ENCODE results near the gene EVA1C. TPM values are rescaled to one million over a fixed set of nuclear protein-coding genes. Genes with fewer than 3 reads are reported as not detected.
A peak's percentile ranks its signal among the peaks of the same experiment; 100 is the strongest.
"Not testable (repeated sequence)": the region's sequence is repeated elsewhere in the genome, so short reads cannot be mapped to it uniquely, and the experiment has no call there.

Gene EVA1C
- total and polyA plus RNA-seq, 3 experiments from 2014 or later = 13.4 to 25.8 (median 16.2) TPM

GRCh38 chr21:32560896-32561295, 148.4 kb downstream of the EVA1C start:
- Histone ChIP-seq H3K36me3 (ENCODE audit: insufficient read depth, low read length) (no peaks in the 10 kb centered on the region), H3K27me3 (ENCODE audit: insufficient read depth, low read length, poor library complexity, severe bottlenecking) (no peaks in the 10 kb centered on the region), H3K4me3 (ENCODE audit: low read length) (no peak overlapping the region), H3K27ac (ENCODE audit: low read depth, low read length) (no peak overlapping the region), H3K4me1 (ENCODE audit: insufficient read depth, low read length) (no peaks in the 10 kb centered on the region), H3K9me3 (ENCODE audit: low read length) (no peaks in the 10 kb centered on the region)
- no peak for DNase-seq
- POLR2A ChIA-PET = no interaction called here
- peaks cover 6 to 27% (median 7%) of the 10 kb centered on the region in 3 donors for H3K4me1 Mint-ChIP-seq
- no peak overlapping the region for H3K4me3 Mint-ChIP-seq
- H3K27me3 Mint-ChIP-seq = peaks cover 0 to 3% of the 10 kb centered on the region in 2 donors
- H3K36me3 Mint-ChIP-seq = peaks cover 7 to 16% (median 9%) of the 10 kb centered on the region in 3 donors
- peak overlapping the region in 2 of 8 donors; percentile 36 to 72 for H3K27ac Mint-ChIP-seq
- CTCF ChIA-PET = interaction anchor here (2.2 kb wide), 1 partner anchor 8 kb away, joined by 10 read pairs; no protein-coding TSS in a partner anchor
- peaks cover 0 to 12% (median 11%) of the 10 kb centered on the region in 5 donors for H3K9me3 Mint-ChIP-seq

GRCh38 chr21:32561476-32561875, 149.0 kb downstream of the EVA1C start:
- H3K36me3 ChIP-seq (ENCODE audit: insufficient read depth, low read length); POLR2A ChIA-PET; H3K27me3 Mint-ChIP-seq; H3K4me3 Mint-ChIP-seq; H3K9me3 ChIP-seq (ENCODE audit: low read length); H3K27me3 ChIP-seq (ENCODE audit: insufficient read depth, low read length, poor library complexity, severe bottlenecking); DNase-seq; H3K27ac ChIP-seq (ENCODE audit: low read depth, low read length); H3K4me1 ChIP-seq (ENCODE audit: insufficient read depth, low read length); H3K4me3 ChIP-seq (ENCODE audit: low read length): not testable (repeated sequence)
- peaks cover 9 to 21% (median 12%) of the 10 kb centered on the region in 3 donors for H3K36me3 Mint-ChIP-seq
- peaks cover 6 to 22% (median 7%) of the 10 kb centered on the region in 3 donors for H3K4me1 Mint-ChIP-seq
- H3K9me3 Mint-ChIP-seq = peaks cover 0 to 12% (median 11%) of the 10 kb centered on the region in 5 donors
- peak overlapping the region in 2 of 8 donors; percentile 35 to 86 for H3K27ac Mint-ChIP-seq
- CTCF ChIA-PET = interaction anchor here (1.0 to 2.2 kb wide), 2 partner anchors 8 to 40 kb away, joined by 3 to 10 read pairs; no protein-coding TSS in a partner anchor

GRCh38 chr21:32562426-32562825, 149.9 kb downstream of the EVA1C start:
- Mint-ChIP-seq H3K27ac (peak overlapping the region in 1 of 8 donors; percentile 11), H3K4me3 (no peak overlapping the region), H3K36me3 (peaks cover 12 to 26% (median 19%) of the 10 kb centered on the region in 3 donors), H3K9me3 (peaks cover 0 to 12% (median 11%) of the 10 kb centered on the region in 5 donors), H3K4me1 (peaks cover 7 to 20% (median 10%) of the 10 kb centered on the region in 3 donors), H3K27me3 (peaks cover 0 to 3% of the 10 kb centered on the region in 2 donors)
- no peak overlapping the region for H3K27ac ChIP-seq (ENCODE audit: low read depth, low read length)
- peak in 1 of 5 donors; percentile 21 for DNase-seq
- POLR2A ChIA-PET = no interaction called here
- H3K4me3 ChIP-seq (ENCODE audit: low read length) = no peak overlapping the region
- H3K27me3 ChIP-seq (ENCODE audit: insufficient read depth, low read length, poor library complexity, severe bottlenecking) = no peaks in the 10 kb centered on the region
- no peaks in the 10 kb centered on the region for H3K4me1 ChIP-seq (ENCODE audit: insufficient read depth, low read length)
- CTCF ChIA-PET = interaction anchor here (1.0 kb wide), 1 partner anchor 39 kb away, joined by 3 read pairs; no protein-coding TSS in a partner anchor
- no peaks in the 10 kb centered on the region for H3K9me3 ChIP-seq (ENCODE audit: low read length)
- no peaks in the 10 kb centered on the region for H3K36me3 ChIP-seq (ENCODE audit: insufficient read depth, low read length)

- H3K4me3 Mint-ChIP-seq = no peak overlapping the region
- H3K27me3 Mint-ChIP-seq = peaks cover 0 to 3% of the 10 kb centered on the region in 2 donors
- Histone ChIP-seq H3K27me3 (ENCODE audit: insufficient read depth, low read length, poor library complexity, severe bottlenecking) (no peaks in the 10 kb centered on the region), H3K4me3 (ENCODE audit: low read length) (no peak overlapping the region), H3K4me1 (ENCODE audit: insufficient read depth, low read length) (no peaks in the 10 kb centered on the region), H3K27ac (ENCODE audit: low read depth, low read length) (no peak overlapping the region), H3K9me3 (ENCODE audit: low read length) (no peaks in the 10 kb centered on the region), H3K36me3 (ENCODE audit: insufficient read depth, low read length) (no peaks in the 10 kb centered on the region)
- no peak for DNase-seq
- H3K9me3 Mint-ChIP-seq = peaks cover 0 to 12% (median 11%) of the 10 kb centered on the region in 5 donors
- peaks cover 12 to 26% (median 21%) of the 10 kb centered on the region in 3 donors for H3K36me3 Mint-ChIP-seq
- ChIA-PET POLR2A (no interaction called here), CTCF (no interaction called here)
- peaks cover 6 to 21% (median 7%) of the 10 kb centered on the region in 3 donors for H3K4me1 Mint-ChIP-seq
- peak overlapping the region in 4 of 8 donors; percentile 50 to 96 (median 60) for H3K27ac Mint-ChIP-seq
Measured at GRCh38 chr21:32562915-32563314, 150.4 kb downstream of the EVA1C start.

Other genes starting within 250 kb of the EVA1C start
- 10 to 100 TPM; 27.6 to 29.7 TPM for gene MIS18A, start 133.7 kb upstream of the EVA1C start, total RNA-seq
- 10.7 TPM for gene MIS18A, start 133.7 kb upstream of the EVA1C start, polyA plus RNA-seq
- gene MRAP, start 113.9 kb upstream of the EVA1C start, total RNA-seq = not detected
- not detected for gene MRAP, start 113.9 kb upstream of the EVA1C start, polyA plus RNA-seq
- 10 to 100 TPM; 38.9 to 39.8 TPM for gene URB1, start 19.7 kb upstream of the EVA1C start, total RNA-seq
- 3.9 TPM for gene URB1, start 19.7 kb upstream of the EVA1C start, polyA plus RNA-seq
- not detected for gene TCP10L, start 172.8 kb downstream of the EVA1C start, total RNA-seq
- gene TCP10L, start 172.8 kb downstream of the EVA1C start, polyA plus RNA-seq = 0.43 TPM
- 10 to 100 TPM; 49.4 to 51.9 TPM for gene CFAP298, start 199.7 kb downstream of the EVA1C start, total RNA-seq
- 62.8 TPM for gene CFAP298, start 199.7 kb downstream of the EVA1C start, polyA plus RNA-seq

Measured in CD8-positive, alpha-beta memory T cell (primary cell).